Activated naive CD4-positive, alpha-beta T cell treated with Interleukin-2 at 50 U/mL for 16 hours (primary cell): Measurements from ENCODE around the gene NTF4.
"Not testable (repeated sequence)": the region's sequence is repeated elsewhere in the genome, so short reads cannot be mapped to it uniquely, and the experiment has no call there.

Source experiments
- DNase-seq: peaks from one replicate; pipeline ENCODE4 v3.0.0-alpha.2; 2020

The NTF4 gene

DNA sequence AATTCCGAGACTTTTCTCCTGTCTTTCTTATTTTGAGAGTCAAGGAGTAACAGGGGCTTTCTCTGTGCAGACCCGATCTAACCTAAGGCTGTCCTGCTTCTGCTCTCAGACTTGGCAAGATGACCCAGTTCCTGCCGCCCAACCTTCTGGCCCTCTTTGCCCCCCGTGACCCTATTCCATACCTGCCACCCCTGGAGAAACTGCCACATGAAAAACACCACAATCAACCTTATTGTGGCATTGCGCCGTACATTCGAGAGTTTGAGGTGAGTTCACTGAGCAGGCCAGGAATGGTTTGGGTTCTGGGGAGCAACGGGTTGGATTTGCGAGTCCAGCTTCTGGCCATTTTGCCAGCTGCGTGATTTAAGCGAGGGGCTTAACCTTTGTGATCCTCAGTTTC, 21.7 kb upstream of the NTF4 start:
- no peak for DNase-seq

DNA sequence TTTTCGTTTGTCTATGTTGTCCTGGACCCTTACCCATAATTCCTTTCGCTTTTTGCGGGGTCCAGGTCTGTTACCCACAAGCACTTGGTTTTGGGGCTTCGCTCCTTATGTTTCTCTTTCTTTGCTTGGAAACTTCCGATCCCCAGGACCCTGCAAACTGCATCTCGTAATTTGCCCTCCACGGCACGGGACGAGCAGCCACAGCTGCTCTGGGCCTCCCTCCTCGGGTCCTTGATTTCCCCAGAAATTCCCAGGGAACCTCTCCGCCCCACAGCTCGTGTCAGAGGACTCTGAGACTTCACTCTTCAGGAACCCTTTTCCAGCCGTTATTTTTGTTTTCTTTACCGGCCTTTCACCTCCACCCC, 21.2 kb upstream of the NTF4 start:
- no peak for DNase-seq

DNA sequence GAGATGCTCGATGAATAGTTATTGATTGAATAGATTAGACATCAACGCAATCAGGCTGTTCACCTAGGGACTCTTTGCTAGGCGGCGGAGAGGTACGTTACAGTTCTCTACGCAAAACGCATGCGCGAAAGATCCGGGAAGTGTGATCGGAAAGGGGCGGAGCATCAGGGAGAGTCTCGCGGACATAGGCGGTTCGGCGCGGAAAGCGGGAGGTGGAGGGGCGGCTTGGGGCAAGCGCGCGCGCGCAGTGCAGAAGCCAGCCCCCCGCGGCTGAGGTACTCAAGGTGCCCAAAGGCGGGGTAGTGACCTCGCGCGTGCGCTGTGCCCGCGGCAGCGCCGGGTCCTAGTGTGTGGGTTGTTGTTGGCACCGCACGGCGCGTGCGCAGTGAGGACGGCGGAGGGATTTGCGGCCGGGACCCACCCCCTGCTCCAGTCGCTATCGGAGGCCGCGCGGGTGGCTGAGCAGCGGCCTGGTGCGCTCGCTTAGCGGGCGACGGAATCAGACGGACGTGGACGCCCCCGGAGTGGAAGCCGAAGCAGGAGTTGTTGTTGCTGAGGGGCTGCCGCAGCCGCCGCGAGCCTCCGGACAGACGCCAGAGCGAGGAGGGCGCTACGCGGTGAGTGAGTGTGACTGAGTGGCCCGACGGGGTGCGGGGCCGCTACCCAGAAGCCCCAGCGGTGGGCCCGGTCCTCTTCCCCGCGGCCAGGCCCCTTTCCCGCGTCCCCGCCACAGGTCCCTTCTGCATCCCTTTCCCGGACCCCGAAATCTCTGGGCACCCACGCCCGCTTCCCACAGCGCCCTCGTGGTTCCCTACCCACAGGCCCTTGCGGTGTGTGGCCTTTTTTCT, 20.6 kb upstream of the NTF4 start, which contains the start of gene SNRNP70:
Gene SNRNP70 (plus strand): TSS at position 432 of the 848 bp plus-strand sequence. CDS start 964 bp downstream, outside the sequence.
- DNase-seq, result peak; percentile 99

DNA sequence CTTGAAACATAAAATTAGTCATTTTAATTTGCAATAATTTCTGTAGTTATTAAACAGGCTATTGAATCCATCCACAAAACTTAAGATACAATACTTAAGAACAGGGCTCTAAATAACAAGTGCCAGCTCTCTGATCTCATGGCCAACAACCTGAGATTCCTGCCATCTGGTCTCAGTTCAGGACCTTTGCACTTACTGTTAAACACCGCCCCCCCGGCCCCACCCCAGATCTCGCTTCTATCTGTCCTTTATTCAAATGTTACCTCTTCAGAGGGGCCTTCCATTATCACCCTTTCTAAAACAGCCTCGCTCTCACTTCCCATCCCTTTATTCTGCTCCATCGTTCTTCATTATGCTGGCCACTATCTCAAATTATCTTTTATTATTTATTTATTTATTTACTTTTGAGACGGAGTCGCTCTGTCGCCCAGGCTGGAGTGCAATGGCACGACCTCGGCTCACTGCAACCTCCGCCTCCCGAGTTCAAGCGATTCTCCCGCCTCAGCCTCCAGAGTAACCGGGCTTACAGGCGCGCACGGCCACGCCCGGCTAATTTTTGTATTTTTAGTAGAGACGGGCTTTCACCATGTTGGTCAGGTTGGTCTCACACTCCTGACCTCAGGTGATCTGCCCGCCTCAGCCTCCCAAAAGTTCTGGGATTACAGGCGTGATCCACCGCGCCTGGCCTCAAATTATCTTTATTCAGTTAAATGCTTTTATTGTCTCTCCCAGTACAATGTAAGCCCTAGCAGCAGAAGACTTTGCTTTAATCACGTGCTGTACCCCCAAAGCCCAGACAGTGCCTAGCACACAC, 19.8 kb upstream of the NTF4 start:
- no peak for DNase-seq

DNA sequence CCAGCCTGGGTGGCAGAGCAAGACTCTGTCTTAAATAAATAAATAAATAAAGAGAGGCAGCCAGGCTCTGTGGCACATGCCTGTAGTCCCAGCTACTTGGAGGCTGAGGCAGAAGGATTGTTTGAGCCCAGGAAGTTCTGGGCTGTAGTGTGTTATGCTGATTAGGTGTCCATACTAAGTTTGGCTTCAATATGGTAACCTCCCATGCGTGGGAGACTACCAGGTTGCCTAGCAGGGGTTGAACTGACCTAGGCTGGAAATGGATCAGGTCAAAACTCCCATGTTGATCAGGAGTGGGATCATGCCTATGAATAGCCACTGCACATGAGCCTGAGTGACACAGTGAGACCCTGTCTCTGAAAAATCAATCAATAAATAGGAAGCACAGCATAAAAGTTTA, 16.7 kb upstream of the NTF4 start:
- DNase-seq, result no peak

DNA sequence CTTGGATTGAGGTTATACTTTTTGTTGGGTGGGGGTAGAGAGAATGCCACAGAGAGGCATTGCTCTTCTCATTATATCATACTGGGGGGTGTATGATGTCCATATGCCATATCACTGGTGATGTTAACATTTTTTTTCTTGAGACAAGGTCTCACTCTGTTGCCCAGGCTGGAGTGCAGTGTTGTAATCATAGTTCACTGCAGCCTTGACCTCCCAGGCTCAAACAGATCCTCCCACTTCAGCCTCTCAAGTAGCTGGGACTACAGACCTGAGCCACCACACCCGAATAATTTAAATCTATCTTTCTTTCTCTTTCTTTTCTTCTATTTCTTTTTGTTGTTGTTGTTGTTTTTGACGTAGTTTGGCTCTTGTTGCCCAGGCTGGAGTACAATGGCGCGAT, 15.8 kb upstream of the NTF4 start:
- DNase-seq, result no peak

DNA sequence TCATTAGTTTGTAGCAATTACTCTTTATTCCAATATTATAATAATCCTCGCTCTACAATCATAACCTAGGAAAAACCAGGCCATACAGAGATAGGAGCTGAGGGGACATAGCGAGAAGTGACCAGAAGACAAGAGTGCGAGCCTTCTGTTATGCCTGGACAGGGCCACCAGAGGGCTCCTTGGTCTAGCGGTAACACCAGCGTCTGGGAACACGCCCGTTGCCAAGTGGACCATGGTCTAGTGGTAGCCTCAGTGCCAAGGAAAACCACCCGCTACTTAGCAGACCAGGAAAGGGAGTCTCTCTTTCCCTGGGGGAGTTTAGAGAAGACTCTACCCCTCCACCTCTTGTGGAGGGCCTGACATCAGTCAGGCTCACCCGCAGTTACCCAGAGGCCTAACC, 10.3 kb upstream of the NTF4 start:
- DNase-seq, result peak; percentile 23

DNA sequence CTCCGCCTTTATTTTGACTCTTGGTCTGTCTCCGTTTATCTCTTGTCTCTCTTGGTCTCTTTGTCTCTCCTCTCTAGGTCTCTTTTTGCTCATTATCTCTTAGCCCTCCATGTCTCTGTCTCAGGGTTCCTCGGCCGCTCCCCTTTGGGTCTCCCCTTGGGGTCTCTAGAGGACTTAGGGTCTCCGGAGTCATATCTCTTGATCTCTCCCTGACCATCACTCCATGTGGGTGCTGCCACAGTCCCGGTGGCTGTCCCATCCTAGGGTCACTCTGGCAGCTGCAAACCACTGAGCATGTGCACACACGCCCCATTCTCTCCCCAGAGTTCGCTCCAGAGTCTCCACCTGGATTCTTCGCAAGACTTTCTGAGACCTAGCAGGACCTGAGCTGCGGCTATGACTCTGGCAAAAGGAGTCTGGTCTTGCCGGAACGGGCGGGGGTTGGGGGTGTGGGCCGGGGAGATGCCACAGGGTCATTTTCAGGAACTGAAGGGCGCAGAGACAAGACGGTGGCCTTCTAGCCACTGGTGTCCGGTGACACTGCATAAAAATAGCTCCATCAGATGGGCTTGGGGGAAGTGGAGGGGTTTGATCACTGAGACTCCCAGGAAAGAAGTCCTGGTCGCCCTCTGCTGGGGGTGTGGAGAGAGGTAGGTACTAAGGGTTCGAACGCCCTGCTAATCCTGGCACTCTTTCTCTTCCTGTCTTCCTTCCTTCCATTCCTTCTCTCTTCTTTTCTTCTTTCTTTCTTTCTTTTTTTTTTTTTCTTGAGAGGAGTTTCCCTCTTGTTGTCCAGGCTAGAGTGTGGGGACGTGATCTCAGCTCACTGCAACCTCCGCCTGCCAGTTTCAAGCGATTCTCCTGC, 9.1 kb upstream of the NTF4 start:
- DNase-seq, result no peak

DNA sequence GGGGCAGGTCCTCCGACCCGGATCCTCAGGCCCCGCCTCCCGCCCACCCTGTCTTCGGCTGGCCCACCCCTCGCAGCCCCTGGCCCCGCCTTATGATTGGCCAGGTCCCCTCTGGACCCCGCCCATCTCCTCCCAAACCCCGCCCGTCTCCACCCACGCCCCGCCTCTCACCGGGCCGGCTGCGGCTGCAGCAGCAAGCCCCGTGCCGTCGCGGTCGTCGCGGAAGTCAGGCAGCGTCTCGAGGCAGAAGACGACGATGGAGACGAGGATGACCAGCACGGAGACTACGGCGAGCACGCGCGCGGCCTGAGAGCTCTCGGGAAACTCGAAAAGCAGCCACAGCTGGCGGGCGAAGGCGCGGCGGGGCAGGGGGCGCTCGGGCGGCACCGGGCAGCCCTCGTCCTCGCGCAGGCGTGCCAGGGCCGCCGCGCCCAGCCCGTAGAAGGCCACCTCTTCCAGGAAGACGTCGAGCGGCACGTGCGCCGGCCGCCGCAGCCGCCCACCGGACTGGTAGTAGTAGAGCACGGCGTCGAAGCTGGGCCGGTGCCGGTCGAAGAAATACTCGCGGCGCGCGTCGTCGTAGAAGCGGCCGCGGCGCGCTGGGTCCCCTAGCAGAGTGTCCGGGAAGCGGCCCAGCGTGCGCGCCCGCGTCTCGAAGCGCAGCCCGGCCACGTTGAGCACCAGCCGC, 7.4 kb upstream of the NTF4 start:
- peak; percentile 25 for DNase-seq

DNA sequence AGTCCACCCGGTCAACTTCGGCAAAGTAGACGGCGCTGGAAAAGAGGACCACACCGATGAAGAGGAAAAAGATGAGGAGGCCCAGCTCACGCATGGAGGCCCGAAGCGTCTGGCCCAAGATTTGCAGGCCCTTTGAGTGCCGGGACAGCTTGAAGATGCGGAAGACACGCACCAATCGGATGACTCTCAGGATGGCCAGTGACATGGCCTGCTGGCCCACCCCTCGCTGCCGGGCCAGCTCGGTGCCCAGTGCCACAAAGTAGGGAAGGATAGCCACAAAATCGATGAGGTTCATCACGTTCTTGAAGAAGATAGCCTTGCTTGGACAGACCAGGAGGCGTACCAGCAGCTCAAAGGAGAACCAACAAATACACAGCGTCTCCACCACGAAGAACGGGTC, 5.8 kb upstream of the NTF4 start:
- no peak for DNase-seq

DNA sequence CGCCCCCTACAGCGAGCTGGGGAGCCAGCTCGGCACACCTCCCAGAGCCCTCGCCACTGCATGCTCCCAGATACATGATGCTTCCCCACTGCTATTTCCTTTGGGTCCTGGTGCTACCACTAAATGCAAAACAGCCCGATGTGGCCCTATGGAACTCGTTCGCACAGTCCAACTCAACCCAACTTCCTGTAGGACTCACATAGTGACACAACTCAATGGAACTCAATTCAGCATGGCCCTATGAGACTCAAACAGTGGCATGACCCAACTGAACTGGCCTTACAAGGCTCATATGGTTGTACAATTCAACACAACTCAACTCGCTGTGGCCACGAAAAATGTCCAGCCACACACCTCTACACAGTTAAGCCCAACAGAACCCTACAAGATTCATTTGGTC, 4.4 kb upstream of the NTF4 start:
- no peak for DNase-seq

DNA sequence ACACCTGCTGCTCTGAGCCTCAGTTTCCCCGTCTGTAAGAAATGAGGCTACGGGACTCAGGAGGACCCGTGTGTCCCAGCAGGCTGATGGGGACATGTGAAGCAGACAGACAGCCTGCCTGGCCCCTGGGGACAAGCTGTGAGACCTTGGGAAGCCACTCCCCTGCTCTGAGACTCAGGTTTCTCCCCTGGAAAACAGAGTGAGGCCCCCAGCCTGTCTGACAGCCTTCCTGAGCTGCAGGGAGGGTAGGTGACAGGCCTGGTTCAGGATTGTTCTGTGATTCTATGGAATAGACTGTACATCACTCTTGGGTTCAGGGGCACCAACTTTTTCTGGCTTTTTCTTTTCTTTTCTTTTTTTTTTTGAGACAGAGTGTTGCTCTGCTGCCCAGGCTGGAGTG, 2.9 kb upstream of the NTF4 start:
- DNase-seq, result no peak

DNA sequence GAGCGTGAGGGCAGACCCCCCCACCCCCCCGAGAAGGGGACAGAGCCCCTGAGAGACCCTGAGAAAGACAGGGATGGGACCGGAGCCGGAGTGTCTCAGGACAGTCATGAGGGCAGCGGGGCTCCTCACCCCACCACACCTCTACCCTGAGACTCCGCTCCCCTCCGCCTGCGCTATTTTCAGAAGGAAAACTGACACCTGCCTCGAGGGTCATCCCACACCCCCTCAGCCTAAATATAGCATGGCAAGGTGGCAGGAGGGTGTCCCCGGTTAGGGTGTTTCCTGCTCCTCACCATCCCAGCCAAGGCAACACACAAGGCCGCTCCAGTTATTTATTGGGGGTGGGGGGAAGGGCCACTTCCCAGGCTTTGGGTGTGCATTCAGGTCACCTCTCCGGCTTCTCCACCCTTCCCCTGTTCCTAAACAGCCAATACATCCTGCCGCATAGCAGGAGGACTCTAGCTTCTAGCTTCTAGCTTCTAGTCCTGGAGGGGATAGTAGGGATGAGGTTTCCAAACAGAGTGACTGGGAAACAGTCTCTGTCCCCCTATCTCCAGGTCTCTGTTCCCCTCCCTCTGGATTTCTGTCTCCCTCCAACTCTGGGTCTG, 1.4 kb upstream of the NTF4 start:
- no peak for DNase-seq

DNA sequence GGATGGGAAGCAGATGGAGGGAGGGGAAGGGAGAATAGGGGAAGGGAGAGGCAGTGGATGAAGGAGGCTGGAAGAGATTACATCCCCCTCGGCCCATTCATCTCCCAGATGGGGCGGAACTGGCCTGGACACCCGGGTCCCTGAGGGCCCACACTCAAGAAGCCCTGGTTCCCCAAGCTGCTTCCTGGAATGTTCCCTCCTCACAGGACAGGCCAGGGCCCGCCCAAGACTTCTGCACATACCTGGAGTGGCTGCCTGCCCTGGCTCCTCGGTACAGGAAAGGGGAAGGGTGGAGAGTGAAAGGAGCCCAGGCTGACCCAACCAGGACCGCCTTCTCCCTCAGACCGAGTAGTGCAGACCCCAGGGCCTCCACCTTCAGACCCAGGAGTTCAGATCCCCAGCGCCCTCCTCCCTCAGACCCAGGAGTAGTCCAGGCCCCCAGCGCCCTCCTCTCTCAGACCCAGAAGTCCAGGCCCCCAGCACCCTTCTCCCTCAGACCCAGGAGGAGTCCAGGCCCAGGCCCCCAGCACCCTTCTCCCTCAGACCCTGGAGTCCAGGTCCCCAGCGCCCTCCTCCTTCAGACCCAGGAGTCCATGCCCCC, 489 bp downstream of the NTF4 start:
- no peak for DNase-seq

DNA sequence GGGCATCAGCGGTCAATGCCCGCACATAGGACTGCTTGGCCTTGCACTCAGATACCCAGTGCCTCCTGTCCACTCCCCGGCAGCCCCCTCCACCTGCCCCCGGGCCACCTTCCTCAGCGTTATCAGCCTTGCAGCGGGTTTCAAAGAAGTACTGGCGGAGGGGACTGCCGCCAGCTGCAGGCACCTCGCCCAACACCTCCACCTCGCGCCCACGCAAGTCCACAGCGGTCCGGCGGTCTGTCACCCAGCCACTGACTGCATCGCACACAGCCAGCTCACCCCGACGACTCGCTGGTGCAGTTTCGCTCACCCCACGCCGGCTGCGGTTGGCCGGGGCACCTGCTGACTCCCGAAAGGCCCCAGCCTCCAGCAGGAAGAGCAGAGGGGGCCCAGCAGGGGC, 3.2 kb downstream of the NTF4 start:
- no peak for DNase-seq

DNA sequence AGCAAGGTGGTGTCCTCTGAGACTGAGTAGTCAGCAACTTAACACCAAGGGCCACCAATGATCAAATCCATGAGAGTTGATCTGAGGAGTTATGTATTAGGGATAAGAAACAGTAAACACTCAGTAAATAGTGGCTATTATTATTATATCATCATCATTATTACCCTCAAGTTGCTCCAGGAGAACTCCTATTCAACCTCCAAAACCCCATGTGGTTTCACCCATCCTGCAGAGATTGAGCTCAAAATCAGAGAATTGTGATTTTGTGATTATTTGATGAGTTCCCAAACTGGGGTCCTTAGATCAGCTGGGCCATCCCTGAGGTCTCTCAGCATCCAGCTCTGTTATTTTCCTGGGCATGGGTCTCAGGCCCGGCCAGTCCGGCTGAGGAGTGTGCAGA, 3.6 kb downstream of the NTF4 start:
- DNase-seq, result no peak

DNA sequence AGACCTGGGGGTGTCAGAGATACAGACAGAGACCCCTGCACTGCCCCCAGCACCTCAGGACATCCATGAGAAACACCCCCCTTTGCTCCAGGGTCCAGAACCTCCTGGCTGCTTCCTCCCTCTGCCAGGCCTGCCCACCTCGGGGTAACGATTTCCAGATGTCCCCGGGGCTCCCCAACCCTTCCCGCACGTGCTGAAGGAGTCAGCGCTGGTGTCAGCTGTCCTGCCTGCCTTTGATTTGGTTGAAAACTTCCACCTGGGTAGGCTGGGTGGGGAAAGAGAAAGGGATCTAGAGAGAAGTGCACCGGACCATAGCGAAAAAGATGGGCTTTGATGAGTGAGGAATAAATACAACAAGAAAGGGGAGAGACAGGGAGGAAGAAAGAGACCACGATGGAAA, 5.6 kb downstream of the NTF4 start:
- DNase-seq, result no peak

DNA sequence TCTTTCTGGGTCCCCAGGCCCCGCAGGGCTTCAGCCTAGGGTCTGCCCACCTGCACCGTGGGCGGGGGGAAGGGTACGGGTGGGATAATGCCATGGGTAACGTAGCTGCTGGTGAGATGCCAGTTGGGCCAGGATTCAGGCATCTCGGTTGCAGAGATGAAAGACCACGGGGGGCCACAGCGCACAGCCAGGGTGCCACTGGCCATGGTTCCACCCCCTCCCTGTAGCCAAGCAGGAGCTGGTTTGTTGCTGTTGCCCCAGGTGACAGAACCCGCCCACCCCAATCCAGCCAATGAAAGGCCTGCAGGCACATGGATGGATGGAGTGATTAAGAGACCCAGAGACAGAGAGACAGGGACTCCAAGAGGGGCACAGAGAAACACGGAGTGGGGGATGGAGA, 6.1 kb downstream of the NTF4 start:
- peak; percentile 22 for DNase-seq

DNA sequence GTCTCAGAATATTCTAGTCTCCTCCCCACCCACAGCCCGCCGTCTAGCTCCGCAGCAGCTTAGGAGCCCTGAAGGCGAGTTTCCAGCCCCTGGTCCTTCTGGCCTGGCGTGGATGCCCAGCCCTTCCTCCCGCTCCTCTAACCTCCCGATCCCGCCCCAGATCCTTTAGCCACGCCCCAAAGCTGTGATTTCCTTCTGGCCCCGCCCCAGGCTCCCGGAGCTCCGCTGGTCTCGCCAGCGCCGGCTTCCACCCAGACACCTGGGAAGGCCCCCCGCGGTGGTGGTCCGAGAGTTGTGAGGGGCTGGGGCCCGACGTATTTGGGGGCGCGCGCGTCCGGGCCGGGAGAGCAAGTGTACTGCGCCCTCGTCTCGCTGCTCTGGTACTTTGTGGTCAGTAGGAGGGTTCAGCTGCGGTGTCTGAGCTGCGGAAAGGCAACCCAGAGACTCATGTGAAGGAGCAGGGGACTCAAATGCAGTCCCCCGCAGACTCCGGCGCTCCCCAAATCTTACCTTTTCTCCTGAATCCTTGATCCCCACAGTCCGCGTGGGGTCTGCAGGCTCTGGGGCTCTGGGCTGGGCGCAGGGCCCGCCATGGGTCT, 6.9 kb downstream of the NTF4 start, which contains the start of gene CGB7:
Gene CGB7 (minus strand): TSS at position 114 of the 599 bp plus-strand sequence. CDS start 2,374 bp downstream, outside the sequence.
- DNase-seq, result peak; percentile 47

DNA sequence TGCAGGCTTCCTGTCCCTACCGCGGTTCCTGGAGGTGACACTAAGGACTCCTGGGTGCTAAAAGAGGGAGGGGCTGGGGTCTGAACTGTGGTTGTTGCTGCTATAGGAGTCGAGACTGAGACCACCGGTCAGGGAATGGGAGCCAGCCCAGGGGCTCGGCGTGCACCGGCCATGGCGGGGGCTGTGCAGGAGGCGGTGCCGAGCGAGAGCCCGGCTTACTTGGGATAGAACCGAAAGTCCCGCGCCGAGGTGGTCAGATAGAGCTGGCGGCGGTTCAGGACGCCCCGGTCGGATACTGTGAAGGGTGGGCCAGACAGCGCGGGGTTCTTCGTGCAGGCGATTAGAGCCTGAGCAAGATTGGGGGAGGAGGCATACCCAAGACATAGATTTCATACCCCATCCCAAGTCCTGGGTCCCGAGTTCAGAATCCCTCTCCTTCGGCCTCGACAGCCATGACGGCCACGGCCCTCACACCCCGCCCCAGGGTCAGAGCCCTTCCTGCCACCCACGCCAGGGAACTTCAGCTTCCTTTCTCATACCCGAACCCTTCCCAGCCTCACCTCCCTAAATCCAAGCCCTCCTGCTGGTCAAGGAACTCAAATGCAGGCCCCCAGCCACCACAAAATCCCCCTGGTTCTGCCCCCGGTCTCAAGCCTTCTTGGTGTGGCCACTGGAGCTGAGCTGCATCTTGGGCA, 7.6 kb downstream of the NTF4 start:
- DNase-seq, result not testable (repeated sequence)
